Large intestine (tissue), 3 donors: ENCODE results near the gene DIPK1B. TPM values are rescaled to one million over a fixed set of nuclear protein-coding genes. Genes with fewer than 3 reads are reported as not detected.
A peak's percentile ranks its signal among the peaks of the same experiment; 100 is the strongest.

Source experiments
- DNase-seq, 2 donors: peaks; one replicate each; pipeline versions ENCODE4 v3.0.0 to v3.0.0-alpha.2; 2013
- H3K27ac ChIP-seq: one replicate; pipeline ENCODE4 v1.5.1; 2013; ENCODE audit warnings: low read length
- H3K27me3 ChIP-seq: 2 replicates; pipeline ENCODE4 v1.6.1; 2013; ENCODE audit warnings: low read length; ENCODE audit not compliant: control insufficient read depth, insufficient read depth
- H3K36me3 ChIP-seq: 2 replicates; pipeline ENCODE4 v1.6.1; 2013; ENCODE audit warnings: low read length; ENCODE audit not compliant: control insufficient read depth, insufficient read depth
- H3K4me1 ChIP-seq: one replicate; pipeline ENCODE4 v1.6.1; 2013; ENCODE audit warnings: low read length; ENCODE audit not compliant: control insufficient read depth, insufficient read depth
- H3K4me3 ChIP-seq: one replicate; pipeline ENCODE4 v1.5.1; 2013; ENCODE audit warnings: low read length
- H3K9me3 ChIP-seq: one replicate; pipeline ENCODE4 v1.6.1; 2013; ENCODE audit warnings: mild to moderate bottlenecking, low read depth, low read length, moderate library complexity; ENCODE audit not compliant: control insufficient read depth
- WGBS: methylation state at CpG from one replicate; pipeline ENCODE4 v1.1.5; 2013; ENCODE audit warnings: low lambda C conversion rate; ENCODE audit not compliant: insufficient coverage; 5-methylcytosine and 5-hydroxymethylcytosine counted together
- polyA plus RNA-seq: library from polyadenylated mRNA; unstranded; fragments of 120-200 nt; gene quantifications from one replicate; pipeline ENCODE4 v1.2.1, GENCODE V29; 2013

Gene DIPK1B
- polyA plus RNA-seq, 1 donor = 13.3 TPM

DNA sequence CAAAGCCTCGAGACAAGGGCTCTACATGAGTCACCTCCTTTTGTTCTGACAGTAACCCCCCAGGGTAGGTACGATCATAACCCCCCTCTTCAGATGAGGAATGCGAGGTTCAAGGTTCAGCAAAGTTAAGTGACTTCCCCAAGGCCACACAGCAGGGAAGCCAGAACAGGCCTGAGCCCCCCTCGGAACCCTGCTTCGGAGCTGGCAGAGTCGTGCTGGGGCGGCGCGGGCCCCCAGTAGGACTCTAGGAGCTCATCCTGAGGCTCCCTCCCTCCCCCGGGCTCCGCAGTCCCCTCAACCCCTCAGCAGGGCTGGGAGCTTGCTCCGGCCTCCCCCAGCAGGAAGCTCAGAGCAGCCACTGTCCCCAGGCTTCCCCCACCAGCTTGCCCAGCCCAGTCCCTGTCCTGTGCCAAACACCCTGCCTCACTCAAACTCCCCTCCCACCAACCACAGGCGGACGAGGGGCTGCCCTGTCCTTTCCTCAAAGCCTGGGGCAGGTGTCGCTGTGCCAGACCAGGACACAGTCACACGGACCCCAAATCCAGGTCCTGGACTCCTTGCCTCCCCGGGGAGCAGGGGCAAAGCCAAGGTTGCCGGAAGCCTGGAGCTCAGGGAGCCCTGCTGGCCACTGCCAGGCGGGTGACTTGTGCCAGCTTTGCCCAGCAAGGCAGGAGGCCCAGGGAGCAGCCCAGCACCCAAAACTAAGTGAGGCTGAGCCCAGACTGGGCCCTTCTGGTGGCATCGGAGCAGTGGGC lies 30.2 kb upstream of the DIPK1B start:
- Histone ChIP-seq H3K36me3 (peaks cover 16% of the 10 kb centered on the region), H3K4me1 (peaks cover 68% of the 10 kb centered on the region), H3K27ac (peak overlapping the region; percentile 18), H3K9me3 (no peaks in the 10 kb centered on the region), H3K4me3 (no peak overlapping the region), H3K27me3 (no peaks in the 10 kb centered on the region)
- DNase-seq = no peak
- no CpG with 5 or more reads among the region's 20 CpGs for whole genome bisulfite sequencing

DNA sequence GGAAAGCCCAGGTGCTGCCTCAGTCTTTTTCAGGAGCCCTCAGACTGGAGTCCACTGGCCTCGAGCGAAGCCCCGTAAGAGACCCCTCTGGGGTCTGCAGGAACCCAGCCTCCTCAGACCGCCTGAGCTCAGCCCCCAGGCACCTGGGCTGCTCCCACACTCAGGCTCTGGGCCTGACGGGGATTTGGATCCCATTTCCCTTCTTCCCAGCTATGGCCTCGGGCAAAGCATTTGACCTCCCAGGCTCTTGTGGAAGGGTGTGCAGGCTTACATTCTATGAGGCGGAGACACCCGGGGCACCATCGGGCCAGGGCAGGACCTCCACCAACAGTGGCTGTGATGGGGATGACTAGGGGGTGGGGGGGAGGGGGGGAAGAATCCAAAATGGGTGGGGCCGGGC lies 29.7 kb upstream of the DIPK1B start:
- H3K9me3 ChIP-seq = peaks cover under 1% of the 10 kb centered on the region
- H3K27me3 ChIP-seq = no peaks in the 10 kb centered on the region
- no peak overlapping the region for H3K27ac ChIP-seq
- H3K4me1 ChIP-seq = peaks cover 62% of the 10 kb centered on the region
- H3K4me3 ChIP-seq = no peak overlapping the region
- H3K36me3 ChIP-seq = peaks cover 13% of the 10 kb centered on the region
- WGBS = no CpG with 5 or more reads among the region's 10 CpGs
- no peak for DNase-seq

DNA sequence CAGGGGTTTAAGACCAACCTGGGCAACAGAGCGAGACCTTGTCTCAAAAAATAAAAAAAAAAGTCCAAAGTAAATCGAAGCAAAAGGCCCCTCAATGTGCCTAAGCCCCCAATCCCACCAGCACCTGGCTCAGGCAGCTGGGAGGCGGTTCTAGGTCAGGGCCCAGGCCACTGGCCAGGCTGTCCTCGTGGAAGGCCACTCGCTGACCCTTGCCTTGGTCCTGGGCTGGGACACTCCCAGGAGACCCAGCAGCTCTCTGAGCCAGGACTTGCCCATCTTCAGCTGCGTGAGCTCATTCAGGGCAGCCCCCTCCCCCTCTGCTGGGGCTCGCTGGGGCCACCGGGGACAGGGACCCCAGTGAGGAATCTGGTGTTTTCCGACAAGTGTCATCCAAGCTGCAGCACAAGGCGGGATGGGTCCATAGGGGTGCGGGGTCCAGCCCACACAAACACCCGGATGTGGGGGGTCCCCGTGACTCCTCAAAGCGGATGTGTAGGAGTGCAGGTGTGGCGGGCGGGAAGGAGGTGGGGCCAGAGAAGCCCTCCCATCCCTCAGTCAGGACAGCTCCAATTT lies 29.1 kb upstream of the DIPK1B start:
- peaks cover 62% of the 10 kb centered on the region for H3K4me1 ChIP-seq
- DNase-seq = no peak
- H3K27ac ChIP-seq = no peak overlapping the region
- peaks cover 4% of the 10 kb centered on the region for H3K9me3 ChIP-seq
- no peak overlapping the region for H3K4me3 ChIP-seq
- no peaks in the 10 kb centered on the region for H3K27me3 ChIP-seq
- no CpG with 5 or more reads among the region's 16 CpGs for WGBS
- H3K36me3 ChIP-seq = peaks cover 12% of the 10 kb centered on the region

DNA sequence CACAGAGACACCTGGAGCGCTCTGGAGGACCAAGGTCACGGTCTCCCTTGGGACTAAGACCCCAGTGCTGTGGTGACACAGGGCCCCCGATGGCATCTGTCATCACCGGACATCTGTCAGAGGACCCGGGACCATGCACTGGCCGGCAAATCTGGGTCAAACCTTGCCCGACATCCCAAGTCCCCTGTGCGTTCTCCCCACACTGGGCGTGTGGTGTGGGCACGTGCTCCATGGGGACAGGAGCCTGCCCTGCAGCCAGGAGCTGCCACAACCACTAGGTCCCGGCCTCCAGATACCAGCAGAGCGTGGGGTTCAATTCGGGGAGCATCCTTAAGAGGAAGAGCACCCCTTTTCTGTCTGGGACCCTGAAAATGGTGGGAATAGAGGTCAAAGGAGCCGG lies 28.6 kb upstream of the DIPK1B start:
- H3K4me1 ChIP-seq = peaks cover 59% of the 10 kb centered on the region
- H3K27ac ChIP-seq = no peak overlapping the region
- no peak for DNase-seq
- WGBS = no CpG with 5 or more reads among the region's 14 CpGs
- no peak overlapping the region for H3K4me3 ChIP-seq
- peaks cover 4% of the 10 kb centered on the region for H3K9me3 ChIP-seq
- H3K36me3 ChIP-seq = peaks cover 10% of the 10 kb centered on the region
- no peaks in the 10 kb centered on the region for H3K27me3 ChIP-seq

DNA sequence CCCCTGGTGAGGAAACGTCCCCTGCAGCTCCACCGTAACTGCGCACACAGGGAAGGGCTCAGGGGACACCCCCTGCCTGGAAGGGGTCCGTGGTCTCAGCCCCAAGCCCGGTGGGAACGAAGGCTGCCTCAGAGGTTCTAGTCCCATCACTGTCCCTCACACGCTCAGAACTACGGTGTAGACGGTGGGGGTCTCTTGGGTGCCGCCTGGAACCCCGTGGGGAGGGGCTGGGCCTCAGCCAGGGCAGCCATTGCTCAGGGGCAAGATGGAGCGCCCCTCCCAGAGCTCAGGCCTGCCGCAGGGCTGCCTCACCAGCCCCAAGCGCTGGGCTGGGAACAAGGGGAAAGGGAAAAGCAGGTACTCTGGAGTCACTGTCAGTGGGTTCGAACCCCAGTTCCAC lies 28.0 kb upstream of the DIPK1B start:
- H3K27ac ChIP-seq = no peak overlapping the region
- no peaks in the 10 kb centered on the region for H3K27me3 ChIP-seq
- H3K36me3 ChIP-seq = peaks cover 10% of the 10 kb centered on the region
- peaks cover 4% of the 10 kb centered on the region for H3K9me3 ChIP-seq
- no peak for DNase-seq
- peak overlapping the region; percentile 100 for H3K4me3 ChIP-seq
- 100% methylated on average over 1 of the region's 15 CpGs for WGBS
- peaks cover 53% of the 10 kb centered on the region for H3K4me1 ChIP-seq

DNA sequence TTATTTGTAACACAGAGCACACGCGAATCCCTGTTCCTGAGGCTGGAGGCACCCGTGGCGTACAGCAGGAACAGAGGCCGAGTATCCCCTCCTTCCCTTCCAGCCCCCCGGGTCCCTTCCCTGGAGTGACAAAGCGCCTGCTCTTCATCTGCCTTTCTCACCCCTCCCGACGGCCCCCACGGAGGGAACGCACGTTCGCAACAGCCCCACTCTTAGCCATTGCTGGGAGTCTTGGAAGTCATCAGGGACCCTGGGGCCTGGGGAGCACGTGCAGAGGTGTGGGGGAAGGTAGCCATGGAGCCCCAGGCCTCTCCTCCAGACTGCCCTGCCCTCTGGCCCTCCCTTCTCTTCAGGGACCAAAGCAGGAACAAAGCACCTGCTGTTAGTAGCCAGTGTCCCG lies 27.6 kb upstream of the DIPK1B start:
- no peak for DNase-seq
- H3K9me3 ChIP-seq = peaks cover 4% of the 10 kb centered on the region
- whole genome bisulfite sequencing = no CpG with 5 or more reads among the region's 15 CpGs
- H3K36me3 ChIP-seq = peaks cover 10% of the 10 kb centered on the region
- peak overlapping the region; percentile 100 for H3K4me3 ChIP-seq
- H3K27me3 ChIP-seq = no peaks in the 10 kb centered on the region
- H3K27ac ChIP-seq = peak overlapping the region; percentile 21
- H3K4me1 ChIP-seq = peaks cover 49% of the 10 kb centered on the region

DNA sequence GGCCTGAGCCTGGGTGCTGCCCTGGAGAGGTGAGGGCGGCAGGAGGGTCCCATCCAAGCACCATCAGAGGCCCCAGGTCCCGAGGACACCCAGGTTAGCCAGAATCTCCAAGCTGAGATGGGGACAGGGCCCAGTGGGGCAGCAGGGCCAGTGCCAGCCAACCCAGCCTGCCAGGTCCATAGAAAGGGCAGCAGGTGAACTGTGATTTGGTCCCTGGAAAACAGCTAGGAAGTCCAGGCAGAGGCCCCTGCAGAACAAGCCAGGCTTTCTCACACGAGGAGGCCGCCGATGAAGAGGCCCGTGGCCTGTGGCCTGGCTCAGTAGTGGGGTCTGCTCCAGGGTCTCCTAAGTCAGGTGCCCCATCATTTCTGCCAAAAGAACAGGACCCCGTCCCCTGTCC lies 27.2 kb upstream of the DIPK1B start:
- Histone ChIP-seq H3K36me3 (peaks cover 10% of the 10 kb centered on the region), H3K4me1 (peaks cover 48% of the 10 kb centered on the region), H3K9me3 (peaks cover 4% of the 10 kb centered on the region), H3K4me3 (peak overlapping the region; percentile 100), H3K27me3 (no peaks in the 10 kb centered on the region), H3K27ac (peak overlapping the region; percentile 21)
- DNase-seq = no peak
- WGBS = no CpG with 5 or more reads among the region's 7 CpGs

DNA sequence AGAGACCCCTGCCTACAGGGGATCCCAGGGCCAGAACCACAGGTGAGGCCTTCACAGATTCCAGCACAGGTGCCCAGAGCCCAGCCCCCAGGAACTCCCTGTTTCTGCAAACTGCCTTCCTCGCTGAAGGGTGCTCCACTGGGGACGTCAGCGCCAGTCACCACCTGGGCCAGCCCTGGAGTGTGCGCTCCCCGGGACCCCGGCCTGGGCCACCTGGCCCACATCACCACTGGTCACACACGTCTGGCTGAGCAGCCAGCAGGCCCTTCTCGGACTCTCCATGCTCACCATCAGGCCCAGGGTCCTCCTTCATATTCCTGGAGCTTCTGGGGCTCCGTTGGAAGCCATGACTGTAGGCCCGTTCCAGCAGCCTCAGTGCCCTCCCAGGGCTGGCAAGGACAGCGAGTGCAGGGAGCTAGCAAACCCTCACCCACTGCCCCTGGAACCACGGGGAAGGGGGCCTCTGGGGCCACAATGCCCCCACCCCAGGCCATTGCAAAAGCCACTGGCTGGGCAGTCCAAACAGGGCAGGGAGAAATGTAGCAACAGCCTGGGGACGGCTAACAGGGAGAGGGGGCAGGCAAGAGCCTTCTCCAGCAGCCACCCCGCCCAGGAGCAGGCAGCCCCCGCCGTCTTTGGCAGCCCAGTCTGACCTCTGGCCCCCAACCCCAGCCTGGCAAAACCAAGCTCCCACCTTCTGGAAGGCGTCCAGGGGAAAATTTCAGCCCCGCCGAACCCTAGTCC lies 26.4 kb upstream of the DIPK1B start:
- no CpG with 5 or more reads among the region's 19 CpGs for WGBS
- H3K9me3 ChIP-seq = peaks cover 4% of the 10 kb centered on the region
- H3K36me3 ChIP-seq = peaks cover 10% of the 10 kb centered on the region
- no peak for DNase-seq
- peak overlapping the region; percentile 100 for H3K4me3 ChIP-seq
- peak overlapping the region; percentile 78 for H3K27ac ChIP-seq
- no peaks in the 10 kb centered on the region for H3K27me3 ChIP-seq
- peaks cover 48% of the 10 kb centered on the region for H3K4me1 ChIP-seq

DNA sequence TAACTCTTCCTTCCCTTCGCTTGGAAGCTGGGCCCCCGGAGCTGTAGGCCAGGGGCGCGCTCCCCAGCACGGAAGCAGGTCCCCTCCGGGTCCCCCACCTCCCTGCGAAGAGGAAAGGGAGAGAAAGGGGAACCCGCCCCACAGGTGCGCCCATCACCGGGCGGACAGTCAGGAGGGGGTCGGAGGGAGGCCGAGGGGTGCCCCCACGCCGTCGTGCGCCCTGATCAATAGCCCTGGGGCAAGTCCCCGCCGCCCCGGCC lies 25.9 kb upstream of the DIPK1B start:
- WGBS = no CpG with 5 or more reads among the region's 20 CpGs
- peak overlapping the region; percentile 78 for H3K27ac ChIP-seq
- H3K27me3 ChIP-seq = no peaks in the 10 kb centered on the region
- peak overlapping the region; percentile 100 for H3K4me3 ChIP-seq
- H3K4me1 ChIP-seq = peaks cover 48% of the 10 kb centered on the region
- H3K9me3 ChIP-seq = peaks cover 4% of the 10 kb centered on the region
- peaks cover 10% of the 10 kb centered on the region for H3K36me3 ChIP-seq
- no peak for DNase-seq

DNA sequence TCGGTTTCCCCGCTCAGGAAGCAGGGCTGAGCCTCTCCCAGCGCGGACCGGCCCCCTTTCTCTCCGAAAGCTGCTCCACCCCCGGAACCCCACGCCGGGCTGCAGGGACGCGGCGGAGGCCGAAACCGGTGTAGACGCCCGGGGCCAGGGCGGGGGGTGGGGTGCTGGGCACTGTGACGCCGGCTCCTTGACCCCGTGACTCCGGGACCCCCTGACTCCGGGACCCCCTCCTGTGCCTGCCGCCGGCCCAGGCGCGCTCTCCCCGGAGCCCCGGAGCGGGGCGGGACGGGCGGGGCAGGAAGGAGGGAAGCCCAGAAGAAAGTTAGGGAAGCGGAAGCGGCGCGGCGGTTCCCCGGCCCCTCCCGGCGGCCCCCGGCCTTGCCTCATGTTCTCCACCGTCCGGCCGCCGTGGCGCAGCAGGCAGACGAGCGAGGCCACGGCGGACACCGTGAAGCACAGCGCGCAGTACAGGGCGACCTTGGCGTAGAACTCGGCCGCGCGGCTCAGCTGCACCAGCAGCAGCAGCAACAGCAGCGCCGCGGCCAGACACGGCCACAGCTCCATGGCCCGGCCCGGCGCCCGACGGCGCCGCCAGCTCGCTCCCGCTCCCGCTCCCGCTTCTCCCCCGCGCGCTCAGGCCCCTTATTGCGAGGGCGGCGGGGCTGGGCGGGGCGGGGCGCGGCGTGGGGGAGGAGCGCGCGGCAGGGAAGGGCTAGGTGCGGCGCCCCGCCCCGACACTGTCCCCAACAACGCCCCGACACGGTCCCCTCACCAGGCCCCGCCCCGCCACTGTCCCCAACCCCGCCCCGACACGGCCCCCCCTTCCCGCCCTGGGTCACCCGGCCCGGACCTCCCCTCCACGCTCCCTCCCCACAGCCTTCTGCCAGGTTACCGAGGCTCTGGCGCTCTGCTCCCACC lies 25.3 kb upstream of the DIPK1B start, which contains the start of gene AGPAT2:
Gene AGPAT2 (minus strand): TSS at position 664 of the 918 bp plus-strand sequence. CDS start 100 bp downstream, at position 564.
- DNase-seq = peak; percentile 58 to 83
- Histone ChIP-seq H3K27ac (peak within 1 kb of the TSS; percentile 90), H3K4me3 (peak within 1 kb of the TSS; percentile 100), H3K9me3 (peaks cover 5% of the 10 kb centered on the region), H3K27me3 (no peaks in the 10 kb centered on the region), H3K36me3 (peaks cover 10% of the 10 kb centered on the region), H3K4me1 (peaks cover 48% of the 10 kb centered on the region)
- WGBS = no CpG with 5 or more reads among the region's 106 CpGs
